Measurements from ENCODE around the gene SLFN13.
A peak's percentile ranks its signal among the peaks of the same experiment; 100 is the strongest.
"Not testable (repeated sequence)": the region's sequence is repeated elsewhere in the genome, so short reads cannot be mapped to it uniquely, and the experiment has no call there.

Gene SLFN13

GRCh38 chr17:35432176-35433074 lies 16.1 kb downstream of the SLFN13 start, which contains the start of gene SLFN12:
SLFN12 (minus strand) TSS chr17:35432500; CDS start chr17:35423028, 9,472 bp downstream.
- peak; percentile 70 for DNase-seq

- DNase-seq = no peak
Observed at GRCh38 chr17:35429702-35430101, 18.9 kb downstream of the SLFN13 start.

- no peak for DNase-seq
Observed at GRCh38 chr17:35428229-35428628, 20.3 kb downstream of the SLFN13 start.

GRCh38 chr17:35423761-35424160 lies 24.8 kb downstream of the SLFN13 start:
- no peak for DNase-seq

- not testable (repeated sequence) for DNase-seq
Observed at GRCh38 chr17:35421069-35421468, 27.5 kb downstream of the SLFN13 start.

GRCh38 chr17:35416659-35417058 lies 31.9 kb downstream of the SLFN13 start:
- DNase-seq = no peak

- DNase-seq = not testable (repeated sequence)
Observed at GRCh38 chr17:35414707-35415106, 33.9 kb downstream of the SLFN13 start.

- DNase-seq = no peak
Observed at GRCh38 chr17:35414247-35414646, 34.3 kb downstream of the SLFN13 start.

GRCh38 chr17:35407531-35407930 lies 41.0 kb downstream of the SLFN13 start:
- DNase-seq = no peak

- DNase-seq = no peak
Observed at GRCh38 chr17:35406568-35406967, 42.0 kb downstream of the SLFN13 start.

GRCh38 chr17:35404360-35404759 lies 44.2 kb downstream of the SLFN13 start:
- no peak for DNase-seq

GRCh38 chr17:35393783-35394182 lies 54.8 kb downstream of the SLFN13 start:
- DNase-seq = not testable (repeated sequence)

- no peak for DNase-seq
Observed at GRCh38 chr17:35390663-35391062, 57.9 kb downstream of the SLFN13 start.

- DNase-seq = no peak
Observed at GRCh38 chr17:35390156-35390555, 58.4 kb downstream of the SLFN13 start.

GRCh38 chr17:35387496-35387895 lies 61.1 kb downstream of the SLFN13 start:
- DNase-seq = no peak
